Progenitor cell of endocrine pancreas (in vitro differentiated cells): ENCODE measurements around the gene MRNIP. TPM values are rescaled to one million over a fixed set of nuclear protein-coding genes. Genes with fewer than 3 reads are reported as not detected.
"Not testable (repeated sequence)": the region's sequence is repeated elsewhere in the genome, so short reads cannot be mapped to it uniquely, and the experiment has no call there.

ENCODE experiments used
- DNase-seq: peaks from one replicate; pipeline ENCODE4 v3.0.0; 2021; ENCODE audit warnings: low spot score; ENCODE audit not compliant: unreplicated experiment
- H3K27ac Mint-ChIP-seq: 2 replicates; pipeline ENCODE4 v1.8.0; 2021; ENCODE audit warnings: mild to moderate bottlenecking, moderate library complexity, mixed read lengths
- H3K27me3 Mint-ChIP-seq: 2 replicates; pipeline ENCODE4 v1.8.0; 2021; ENCODE audit warnings: mixed read lengths
- H3K36me3 Mint-ChIP-seq: 2 replicates; pipeline ENCODE4 v1.8.0; 2022; ENCODE audit warnings: mixed read lengths; ENCODE audit not compliant: insufficient read depth
- H3K4me1 Mint-ChIP-seq: 2 replicates; pipeline ENCODE4 v1.8.0; 2021; ENCODE audit warnings: low read depth, mixed read lengths
- H3K4me3 Mint-ChIP-seq: 2 replicates; pipeline ENCODE4 v1.8.0; 2021; ENCODE audit warnings: low read depth, mild to moderate bottlenecking, moderate library complexity, mixed read lengths
- H3K9me3 Mint-ChIP-seq: 2 replicates; pipeline ENCODE4 v1.8.0; 2021; ENCODE audit warnings: low read depth, mixed read lengths
- CTCF ChIP-seq: fragments of 200-600 bp; sonication (generic); IDR thresholded peaks from one replicate; pipeline ENCODE4 v1.5.0; 2021; ENCODE audit warnings: antibody characterized with exemption, mild to moderate bottlenecking; ENCODE audit not compliant: unreplicated experiment
- microRNA-seq: library from miRNA; unstranded; fragments of <30 nt; microRNA quantifications from one replicate; pipeline ENCODE4 v1.1.0, GENCODE V29; 2020; ENCODE audit warnings: borderline number of aligned reads; ENCODE audit not compliant: unreplicated experiment
- total RNA-seq: library from RNA; stranded (reverse); gene quantifications from 2 replicates; pipeline ENCODE4 v1.2.1, GENCODE V29; 2021

The MRNIP gene
- total RNA-seq, 1 donor from 2014 or later: 63.4 TPM

DNA sequence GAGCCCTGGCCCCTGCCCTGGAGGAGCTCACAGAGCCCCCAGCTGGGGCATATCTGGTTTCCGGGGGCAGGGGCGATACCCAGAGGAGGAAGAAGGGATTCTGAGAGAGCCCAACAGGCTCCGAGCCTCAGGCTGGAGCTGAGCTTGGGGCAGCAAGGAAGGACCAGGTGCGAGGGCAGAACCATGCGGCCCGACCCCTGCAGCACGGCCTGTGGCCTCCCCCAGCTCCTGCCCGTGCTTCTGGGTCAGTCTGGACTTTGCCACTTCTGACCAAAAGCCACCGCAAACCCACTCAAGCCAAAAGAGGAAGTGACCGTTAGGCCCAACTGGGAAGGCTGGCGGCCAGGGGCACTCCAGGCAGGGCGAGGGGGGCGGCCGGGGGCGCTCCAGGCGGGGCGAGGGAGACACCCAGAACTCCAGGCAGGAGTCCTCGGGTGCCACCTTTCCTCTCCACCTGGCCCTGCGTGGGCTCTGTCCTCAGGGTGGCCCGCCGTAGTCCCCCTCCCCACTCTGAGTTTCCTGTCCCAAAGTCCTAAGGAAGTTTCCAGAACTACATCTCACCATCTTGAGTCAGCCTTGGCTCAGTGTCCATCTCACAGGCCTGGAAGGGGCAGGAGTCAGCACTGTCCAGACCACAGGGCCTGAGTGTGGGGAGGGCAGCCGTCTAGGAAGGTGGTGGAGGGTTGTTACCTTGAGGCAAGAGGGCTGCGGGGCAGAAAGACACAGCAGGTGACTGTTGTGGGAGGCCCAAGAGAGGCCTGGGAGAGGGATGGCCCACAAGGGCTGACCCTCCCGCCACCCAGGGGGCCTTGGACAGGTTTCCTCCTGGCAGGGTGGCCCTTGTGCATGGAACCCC lies 65.8 kb downstream of the MRNIP start:
- no peak for TF ChIP-seq CTCF
- Mint-ChIP-seq H3K4me1 (no peaks in the 10 kb centered on the region), H3K27me3 (no peaks in the 10 kb centered on the region), H3K27ac (no peak overlapping the region), H3K36me3 (peaks cover 9% of the 10 kb centered on the region), H3K4me3 (no peak overlapping the region), H3K9me3 (peaks cover 3% of the 10 kb centered on the region)
- no peak for DNase-seq

- DNase-seq: no peak
- no peaks in the 10 kb centered on the region for H3K4me1 Mint-ChIP-seq
- H3K27me3 Mint-ChIP-seq: no peaks in the 10 kb centered on the region
- no peak overlapping the region for H3K4me3 Mint-ChIP-seq
- peaks cover 3% of the 10 kb centered on the region for H3K9me3 Mint-ChIP-seq
- H3K36me3 Mint-ChIP-seq: peaks cover 7% of the 10 kb centered on the region
- no peak for TF ChIP-seq CTCF
- no peak overlapping the region for H3K27ac Mint-ChIP-seq
Measured at GRCh38 chr5:179791881-179792611, 66.6 kb downstream of the MRNIP start.

- H3K4me3 Mint-ChIP-seq, H3K4me1 Mint-ChIP-seq, DNase-seq, H3K27ac Mint-ChIP-seq, H3K27me3 Mint-ChIP-seq, H3K9me3 Mint-ChIP-seq, H3K36me3 Mint-ChIP-seq: not testable (repeated sequence)
Measured at GRCh38 chr5:179789278-179789677, 69.3 kb downstream of the MRNIP start.

DNA sequence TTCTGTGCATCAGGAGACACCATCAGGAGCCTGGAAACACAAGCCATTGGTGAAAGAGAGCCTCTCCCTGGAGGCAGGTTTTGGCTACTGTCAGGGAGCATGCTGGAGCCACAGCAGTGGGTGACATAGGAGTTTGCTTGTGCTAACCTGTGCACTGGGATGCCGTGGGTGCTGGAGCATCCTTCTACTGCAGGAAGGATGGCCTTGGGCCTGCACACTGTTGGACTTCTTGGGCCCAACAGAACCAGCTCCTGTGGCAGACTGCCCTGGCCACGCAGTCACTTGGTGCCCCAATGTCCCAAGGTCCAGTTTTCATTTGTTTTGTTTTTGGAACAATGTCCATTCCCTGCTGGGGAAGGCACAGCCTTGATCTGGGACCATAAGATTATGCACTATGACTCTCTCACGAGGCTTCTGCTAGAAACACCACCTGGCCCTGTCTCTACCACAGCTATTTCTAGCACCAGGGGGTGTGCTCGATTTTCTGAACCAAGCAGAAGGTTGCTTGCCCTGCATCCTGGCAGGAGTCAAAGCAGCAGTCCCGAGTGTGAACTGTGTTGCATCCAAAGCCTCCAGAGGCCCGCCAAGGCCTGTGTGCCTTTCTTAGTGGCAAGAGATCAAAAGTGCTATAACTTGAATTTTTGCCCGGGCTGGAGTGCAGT lies 70.3 kb downstream of the MRNIP start:
- no peak overlapping the region for H3K4me3 Mint-ChIP-seq

More for the DNA sequence above, 70.3 kb downstream of the MRNIP start:
- TF ChIP-seq CTCF: no peak
- H3K4me1 Mint-ChIP-seq: no peaks in the 10 kb centered on the region
- peaks cover 4% of the 10 kb centered on the region for H3K36me3 Mint-ChIP-seq
- H3K9me3 Mint-ChIP-seq: peaks cover 3% of the 10 kb centered on the region
- H3K27ac Mint-ChIP-seq: no peak overlapping the region
- H3K27me3 Mint-ChIP-seq: no peaks in the 10 kb centered on the region
- DNase-seq: no peak

Small RNA genes within 50 kb of the gene (microRNA-seq; reads per million reads assigned to microRNA genes)
- 40.0 reads per million, percentile 42 among the genes with 10 or more reads in this experiment for gene MIR1229

Other genes with a start within 250 kb of the MRNIP start
- 1,377 and 1,392 TPM in 2 replicates for gene HNRNPH1, start 235.1 kb downstream of the MRNIP start, total RNA-seq
- not detected in 2 replicates for gene CBY3, start 177.8 kb downstream of the MRNIP start, total RNA-seq
- gene CANX, start 159.8 kb downstream of the MRNIP start, total RNA-seq: 571 and 574 TPM in 2 replicates
- 51.8 and 54.8 TPM in 2 replicates for gene MAML1, start 126.0 kb downstream of the MRNIP start, total RNA-seq
- gene LTC4S, start 64.8 kb downstream of the MRNIP start, total RNA-seq: 5.5 and 6.9 TPM in 2 replicates
- gene MGAT4B, start 52.0 kb downstream of the MRNIP start, total RNA-seq: 159 and 171 TPM in 2 replicates
- gene SQSTM1, start 37.9 kb downstream of the MRNIP start, total RNA-seq: 113 and 139 TPM in 2 replicates
- 128 and 135 TPM in 2 replicates for gene TBC1D9B, start 49.1 kb upstream of the MRNIP start, total RNA-seq
- gene RNF130, start 212.9 kb upstream of the MRNIP start, total RNA-seq: 73.8 and 74.1 TPM in 2 replicates